HepG2 (cell line): ENCODE data around the gene PYGO2. TPM values are rescaled to one million over a fixed set of nuclear protein-coding genes. Genes with fewer than 3 reads are reported as not detected.

Experiments used
- BRD4 ChIP-seq: sonication (generic); formaldehyde crosslinking; IDR thresholded peaks from 2 replicates; pipeline ENCODE4 v1.4.0; 2020; ENCODE audit warnings: missing genetic modification reagents
- CBX1 ChIP-seq: IDR thresholded peaks from one replicate; pipeline ENCODE4 v1.6.1; 2016; ENCODE audit warnings: antibody characterized with exemption, low read depth
- CCAR2 ChIP-seq: fragments of 200-400 bp; formaldehyde crosslinking; optimal IDR thresholded peaks from 2 replicates; pipeline ENCODE3; 2018; ENCODE audit warnings: low read depth, mild to moderate bottlenecking, low read length, moderate library complexity
- SALL1 ChIP-seq: sonication (generic); formaldehyde crosslinking; IDR thresholded peaks from 2 replicates; pipeline ENCODE4 v1.8.0; 2022; ENCODE audit warnings: mild to moderate bottlenecking, missing genetic modification reagents
- SP5 ChIP-seq: IDR thresholded peaks from 2 replicates; pipeline ENCODE4 v1.6.1; 2016; ENCODE audit warnings: low read depth, borderline replicate concordance
- TOE1 ChIP-seq: sonication (generic); formaldehyde crosslinking; IDR thresholded peaks from 2 replicates; pipeline ENCODE4 v1.4.0; 2020; ENCODE audit warnings: mild to moderate bottlenecking, missing genetic modification reagents
- YEATS2 ChIP-seq: sonication (generic); formaldehyde crosslinking; IDR thresholded peaks from 2 replicates; pipeline ENCODE4 v1.4.0; 2020; ENCODE audit warnings: missing genetic modification reagents, borderline replicate concordance
- ZBTB7B ChIP-seq: sonication (generic); formaldehyde crosslinking; IDR thresholded peaks from 2 replicates; pipeline ENCODE4 v1.4.0; 2020; ENCODE audit warnings: missing genetic modification reagents
- ZFP41 ChIP-seq: sonication (generic); formaldehyde crosslinking; IDR thresholded peaks from 2 replicates; pipeline ENCODE4 v1.4.0; 2020; ENCODE audit warnings: mild to moderate bottlenecking, missing genetic modification reagents, borderline replicate concordance
- ZFX ChIP-seq: sonication (generic); formaldehyde crosslinking; IDR thresholded peaks from 2 replicates; pipeline ENCODE4 v1.4.0; 2020; ENCODE audit warnings: mild to moderate bottlenecking, low read depth, missing genetic modification reagents, moderate library complexity
- ZNF124 ChIP-seq: sonication (generic); formaldehyde crosslinking; IDR thresholded peaks from 2 replicates; pipeline ENCODE4 v1.4.0; 2020; ENCODE audit warnings: missing genetic modification reagents
- ZNF619 ChIP-seq: sonication (generic); formaldehyde crosslinking; IDR thresholded peaks from 2 replicates; pipeline ENCODE4 v1.4.0; 2020; ENCODE audit warnings: mild to moderate bottlenecking, missing genetic modification reagents
- ZNF772 ChIP-seq: sonication (generic); formaldehyde crosslinking; IDR thresholded peaks from 2 replicates; pipeline ENCODE4 v1.5.0; 2020; ENCODE audit warnings: mild to moderate bottlenecking, missing genetic modification reagents
- polyA plus RNA-seq, 8 experiments: library from polyadenylated mRNA; depleted of rRNA in 3 of 8; stranded (reverse) in 7 of 8; unstranded in 1 of 8; fragments of >200 nt; fragmentation: Illumina TruSeq in 4 of 8; extraction: Trizol in 4 of 8; gene quantifications; 2 replicates each; pipeline versions ENCODE4 v1.2.1 to v1.2.3, GENCODE V29; 2011 to 2016; ENCODE audit warnings: low read depth in 4 of 8, missing spikeins in 1 of 8, mixed read lengths in 1 of 8; ENCODE audit not compliant: insufficient read depth in 1 of 8
- total RNA-seq, 5 experiments: library from RNA; depleted of rRNA; stranded (reverse); fragments of >200 nt; fragmentation: Illumina TruSeq; extraction: Trizol; gene quantifications; 2 replicates each; pipeline ENCODE4 v1.2.3, GENCODE V29; 2016; ENCODE audit warnings: low read depth in 1 of 5
- TF ChIP-seq, protein P1 (sequence below): sonication (generic); formaldehyde crosslinking; IDR thresholded peaks from 2 replicates; pipeline ENCODE4 v1.4.0; 2020; ENCODE audit warnings: mild to moderate bottlenecking, missing genetic modification reagents, borderline replicate concordance
- TF ChIP-seq, protein P2 (sequence below): sonication (generic); formaldehyde crosslinking; conservative IDR thresholded peaks from 2 replicates; pipeline ENCODE4 v1.4.0; 2020; ENCODE audit warnings: missing genetic modification reagents
- TF ChIP-seq, protein P3 (sequence below): sonication (generic); formaldehyde crosslinking; IDR thresholded peaks from 2 replicates; pipeline ENCODE4 v1.4.0; 2020; ENCODE audit warnings: low read depth, mild to moderate bottlenecking, missing genetic modification reagents
- TF ChIP-seq, protein P4 (sequence below): sonication (generic); formaldehyde crosslinking; IDR thresholded peaks from 2 replicates; pipeline ENCODE4 v1.5.0; 2020; ENCODE audit warnings: mild to moderate bottlenecking, missing genetic modification reagents
- TF ChIP-seq, protein P5 (sequence below): sonication (generic); formaldehyde crosslinking; IDR thresholded peaks from 2 replicates; pipeline ENCODE4 v1.4.0; 2020; ENCODE audit warnings: missing genetic modification reagents

Gene PYGO2
- total and polyA plus RNA-seq, 2 of the 13 experiments (the other 11 are each of a cell fraction or from before 2014, with no cell fraction given) = 20.3 to 21.8 TPM

DNA sequence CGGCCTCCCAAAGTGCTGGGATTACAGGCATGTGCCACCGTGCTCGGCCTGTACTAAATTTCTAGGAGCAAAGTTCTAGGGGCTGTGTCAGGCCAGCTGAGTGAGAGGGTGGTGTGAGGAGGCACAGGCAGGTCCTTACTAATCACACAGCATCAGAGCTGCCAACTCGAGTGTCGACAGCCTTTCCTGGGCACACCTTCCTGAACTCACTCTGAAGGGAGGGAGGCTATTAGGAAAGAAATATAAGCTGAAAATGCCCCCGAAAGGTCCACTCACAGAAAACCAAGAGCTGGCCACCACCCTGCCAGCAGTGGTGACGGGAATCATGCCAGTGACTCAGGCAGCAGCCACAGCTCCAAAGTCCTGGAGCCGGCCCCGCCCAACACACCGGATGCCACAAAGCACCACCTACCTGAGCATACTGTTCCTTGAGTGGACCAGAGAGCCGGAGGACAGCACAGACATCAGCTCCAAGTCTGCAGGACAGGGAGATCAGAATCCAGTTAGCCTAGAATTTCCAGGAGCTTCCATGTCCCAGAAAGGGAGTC is 29.6 kb downstream of the PYGO2 start (continued):
- TF ChIP-seq, protein P1, sequence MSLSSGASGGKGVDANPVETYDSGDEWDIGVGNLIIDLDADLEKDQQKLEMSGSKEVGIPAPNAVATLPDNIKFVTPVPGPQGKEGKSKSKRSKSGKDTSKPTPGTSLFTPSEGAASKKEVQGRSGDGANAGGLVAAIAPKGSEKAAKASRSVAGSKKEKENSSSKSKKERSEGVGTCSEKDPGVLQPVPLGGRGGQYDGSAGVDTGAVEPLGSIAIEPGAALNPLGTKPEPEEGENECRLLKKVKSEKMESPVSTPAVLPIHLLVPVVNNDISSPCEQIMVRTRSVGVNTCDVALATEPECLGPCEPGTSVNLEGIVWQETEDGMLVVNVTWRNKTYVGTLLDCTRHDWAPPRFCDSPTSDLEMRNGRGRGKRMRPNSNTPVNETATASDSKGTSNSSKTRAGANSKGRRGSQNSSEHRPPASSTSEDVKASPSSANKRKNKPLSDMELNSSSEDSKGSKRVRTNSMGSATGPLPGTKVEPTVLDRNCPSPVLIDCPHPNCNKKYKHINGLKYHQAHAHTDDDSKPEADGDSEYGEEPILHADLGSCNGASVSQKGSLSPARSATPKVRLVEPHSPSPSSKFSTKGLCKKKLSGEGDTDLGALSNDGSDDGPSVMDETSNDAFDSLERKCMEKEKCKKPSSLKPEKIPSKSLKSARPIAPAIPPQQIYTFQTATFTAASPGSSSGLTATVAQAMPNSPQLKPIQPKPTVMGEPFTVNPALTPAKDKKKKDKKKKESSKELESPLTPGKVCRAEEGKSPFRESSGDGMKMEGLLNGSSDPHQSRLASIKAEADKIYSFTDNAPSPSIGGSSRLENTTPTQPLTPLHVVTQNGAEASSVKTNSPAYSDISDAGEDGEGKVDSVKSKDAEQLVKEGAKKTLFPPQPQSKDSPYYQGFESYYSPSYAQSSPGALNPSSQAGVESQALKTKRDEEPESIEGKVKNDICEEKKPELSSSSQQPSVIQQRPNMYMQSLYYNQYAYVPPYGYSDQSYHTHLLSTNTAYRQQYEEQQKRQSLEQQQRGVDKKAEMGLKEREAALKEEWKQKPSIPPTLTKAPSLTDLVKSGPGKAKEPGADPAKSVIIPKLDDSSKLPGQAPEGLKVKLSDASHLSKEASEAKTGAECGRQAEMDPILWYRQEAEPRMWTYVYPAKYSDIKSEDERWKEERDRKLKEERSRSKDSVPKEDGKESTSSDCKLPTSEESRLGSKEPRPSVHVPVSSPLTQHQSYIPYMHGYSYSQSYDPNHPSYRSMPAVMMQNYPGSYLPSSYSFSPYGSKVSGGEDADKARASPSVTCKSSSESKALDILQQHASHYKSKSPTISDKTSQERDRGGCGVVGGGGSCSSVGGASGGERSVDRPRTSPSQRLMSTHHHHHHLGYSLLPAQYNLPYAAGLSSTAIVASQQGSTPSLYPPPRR (CRISPR knock-in tag) = peak; percentile 33; the same call in 1 of the 2 replicates
- TF ChIP-seq, protein P2, sequence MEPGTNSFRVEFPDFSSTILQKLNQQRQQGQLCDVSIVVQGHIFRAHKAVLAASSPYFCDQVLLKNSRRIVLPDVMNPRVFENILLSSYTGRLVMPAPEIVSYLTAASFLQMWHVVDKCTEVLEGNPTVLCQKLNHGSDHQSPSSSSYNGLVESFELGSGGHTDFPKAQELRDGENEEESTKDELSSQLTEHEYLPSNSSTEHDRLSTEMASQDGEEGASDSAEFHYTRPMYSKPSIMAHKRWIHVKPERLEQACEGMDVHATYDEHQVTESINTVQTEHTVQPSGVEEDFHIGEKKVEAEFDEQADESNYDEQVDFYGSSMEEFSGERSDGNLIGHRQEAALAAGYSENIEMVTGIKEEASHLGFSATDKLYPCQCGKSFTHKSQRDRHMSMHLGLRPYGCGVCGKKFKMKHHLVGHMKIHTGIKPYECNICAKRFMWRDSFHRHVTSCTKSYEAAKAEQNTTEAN (CRISPR knock-in tag) = no peak
- no peak for TF ChIP-seq CCAR2
- TF ChIP-seq, protein P3, sequence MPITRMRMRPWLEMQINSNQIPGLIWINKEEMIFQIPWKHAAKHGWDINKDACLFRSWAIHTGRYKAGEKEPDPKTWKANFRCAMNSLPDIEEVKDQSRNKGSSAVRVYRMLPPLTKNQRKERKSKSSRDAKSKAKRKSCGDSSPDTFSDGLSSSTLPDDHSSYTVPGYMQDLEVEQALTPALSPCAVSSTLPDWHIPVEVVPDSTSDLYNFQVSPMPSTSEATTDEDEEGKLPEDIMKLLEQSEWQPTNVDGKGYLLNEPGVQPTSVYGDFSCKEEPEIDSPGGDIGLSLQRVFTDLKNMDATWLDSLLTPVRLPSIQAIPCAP (CRISPR knock-in tag) = no peak
- no peak for TF ChIP-seq ZNF619
- TF ChIP-seq YEATS2 (CRISPR knock-in tag) = no peak
- peak; percentile 45; the same call in 1 of the 2 replicates for TF ChIP-seq ZNF772 (CRISPR knock-in tag)
- TF ChIP-seq CBX1 = peak; percentile 14
- TF ChIP-seq SP5 = peak; percentile 98
- 0 out of 2 replicates have a peak, but pooled peaks have one; percentile 22 for TF ChIP-seq BRD4
- no peak for TF ChIP-seq ZFP41 (CRISPR knock-in tag)
- TF ChIP-seq ZBTB7B (CRISPR knock-in tag) = 0 out of 2 replicates have a peak, but pooled peaks have one; percentile 34
- peak; percentile 89 for TF ChIP-seq ZFX (CRISPR knock-in tag)
- no peak for TF ChIP-seq ZNF124
- TF ChIP-seq, protein P4, sequence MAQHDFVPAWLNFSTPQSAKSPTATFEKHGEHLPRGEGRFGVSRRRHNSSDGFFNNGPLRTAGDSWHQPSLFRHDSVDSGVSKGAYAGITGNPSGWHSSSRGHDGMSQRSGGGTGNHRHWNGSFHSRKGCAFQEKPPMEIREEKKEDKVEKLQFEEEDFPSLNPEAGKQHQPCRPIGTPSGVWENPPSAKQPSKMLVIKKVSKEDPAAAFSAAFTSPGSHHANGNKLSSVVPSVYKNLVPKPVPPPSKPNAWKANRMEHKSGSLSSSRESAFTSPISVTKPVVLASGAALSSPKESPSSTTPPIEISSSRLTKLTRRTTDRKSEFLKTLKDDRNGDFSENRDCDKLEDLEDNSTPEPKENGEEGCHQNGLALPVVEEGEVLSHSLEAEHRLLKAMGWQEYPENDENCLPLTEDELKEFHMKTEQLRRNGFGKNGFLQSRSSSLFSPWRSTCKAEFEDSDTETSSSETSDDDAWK (CRISPR knock-in tag) = no peak
- TF ChIP-seq TOE1 (CRISPR knock-in tag) = no peak
- TF ChIP-seq SALL1 (CRISPR knock-in tag) = peak; percentile 77
- TF ChIP-seq, protein P5, sequence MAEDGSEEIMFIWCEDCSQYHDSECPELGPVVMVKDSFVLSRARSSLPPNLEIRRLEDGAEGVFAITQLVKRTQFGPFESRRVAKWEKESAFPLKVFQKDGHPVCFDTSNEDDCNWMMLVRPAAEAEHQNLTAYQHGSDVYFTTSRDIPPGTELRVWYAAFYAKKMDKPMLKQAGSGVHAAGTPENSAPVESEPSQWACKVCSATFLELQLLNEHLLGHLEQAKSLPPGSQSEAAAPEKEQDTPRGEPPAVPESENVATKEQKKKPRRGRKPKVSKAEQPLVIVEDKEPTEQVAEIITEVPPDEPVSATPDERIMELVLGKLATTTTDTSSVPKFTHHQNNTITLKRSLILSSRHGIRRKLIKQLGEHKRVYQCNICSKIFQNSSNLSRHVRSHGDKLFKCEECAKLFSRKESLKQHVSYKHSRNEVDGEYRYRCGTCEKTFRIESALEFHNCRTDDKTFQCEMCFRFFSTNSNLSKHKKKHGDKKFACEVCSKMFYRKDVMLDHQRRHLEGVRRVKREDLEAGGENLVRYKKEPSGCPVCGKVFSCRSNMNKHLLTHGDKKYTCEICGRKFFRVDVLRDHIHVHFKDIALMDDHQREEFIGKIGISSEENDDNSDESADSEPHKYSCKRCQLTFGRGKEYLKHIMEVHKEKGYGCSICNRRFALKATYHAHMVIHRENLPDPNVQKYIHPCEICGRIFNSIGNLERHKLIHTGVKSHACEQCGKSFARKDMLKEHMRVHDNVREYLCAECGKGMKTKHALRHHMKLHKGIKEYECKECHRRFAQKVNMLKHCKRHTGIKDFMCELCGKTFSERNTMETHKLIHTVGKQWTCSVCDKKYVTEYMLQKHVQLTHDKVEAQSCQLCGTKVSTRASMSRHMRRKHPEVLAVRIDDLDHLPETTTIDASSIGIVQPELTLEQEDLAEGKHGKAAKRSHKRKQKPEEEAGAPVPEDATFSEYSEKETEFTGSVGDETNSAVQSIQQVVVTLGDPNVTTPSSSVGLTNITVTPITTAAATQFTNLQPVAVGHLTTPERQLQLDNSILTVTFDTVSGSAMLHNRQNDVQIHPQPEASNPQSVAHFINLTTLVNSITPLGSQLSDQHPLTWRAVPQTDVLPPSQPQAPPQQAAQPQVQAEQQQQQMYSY (CRISPR knock-in tag) = no peak; the same call in 1 of the 2 replicates
